Measurements from ENCODE around the gene MAMDC4. TPM values are rescaled to one million over a fixed set of nuclear protein-coding genes. Genes with fewer than 3 reads are reported as not detected.
A peak's percentile ranks its signal among the peaks of the same experiment; 100 is the strongest.

The MAMDC4 gene
- total RNA-seq, 1 donor from 2014 or later = 13.4 TPM

DNA sequence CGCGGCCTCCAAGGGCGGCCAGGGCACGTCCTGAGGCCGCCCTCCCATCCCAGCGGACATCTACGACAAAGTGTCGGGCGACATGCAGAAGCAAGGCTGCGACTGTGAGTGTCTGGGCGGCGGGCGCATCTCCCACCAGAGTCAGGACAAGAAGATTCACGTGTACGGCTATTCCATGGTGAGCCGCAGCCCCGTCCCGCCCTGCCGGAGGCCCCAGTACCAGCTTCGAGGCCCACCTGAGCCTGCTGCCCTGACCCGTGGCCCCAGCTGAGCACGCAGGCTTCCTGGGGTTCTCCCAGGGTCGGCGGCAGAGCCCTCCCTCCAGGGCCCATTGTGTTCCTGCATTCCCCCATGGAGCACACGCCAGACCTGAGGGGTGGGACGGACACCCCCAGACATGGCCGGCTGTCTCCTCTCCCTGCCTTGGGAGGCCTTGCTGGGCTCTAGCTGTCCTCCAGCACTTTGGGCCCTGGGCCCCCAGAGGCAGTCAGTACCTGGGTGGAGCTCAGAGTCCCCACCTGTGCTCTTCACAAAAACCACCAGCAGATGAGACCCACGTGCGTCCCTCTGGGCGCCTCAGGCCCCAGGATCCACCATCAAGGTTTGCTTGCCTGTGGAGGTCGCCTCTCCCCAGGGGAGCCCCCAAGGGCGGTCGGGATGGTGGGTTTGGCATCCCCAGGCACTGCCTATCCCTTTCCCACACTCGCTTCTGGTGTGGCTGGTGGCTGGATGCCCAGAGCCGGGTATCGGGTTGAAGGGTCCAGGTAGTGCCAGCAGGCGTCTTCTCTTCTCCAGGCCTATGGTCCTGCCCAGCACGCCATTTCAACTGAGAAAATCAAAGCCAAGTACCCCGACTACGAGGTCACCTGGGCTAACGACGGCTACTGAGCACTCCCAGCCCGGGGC is 1.9 kb upstream of the MAMDC4 start:
- H3K4me3 ChIP-seq = peak overlapping the region; percentile 89

DNA sequence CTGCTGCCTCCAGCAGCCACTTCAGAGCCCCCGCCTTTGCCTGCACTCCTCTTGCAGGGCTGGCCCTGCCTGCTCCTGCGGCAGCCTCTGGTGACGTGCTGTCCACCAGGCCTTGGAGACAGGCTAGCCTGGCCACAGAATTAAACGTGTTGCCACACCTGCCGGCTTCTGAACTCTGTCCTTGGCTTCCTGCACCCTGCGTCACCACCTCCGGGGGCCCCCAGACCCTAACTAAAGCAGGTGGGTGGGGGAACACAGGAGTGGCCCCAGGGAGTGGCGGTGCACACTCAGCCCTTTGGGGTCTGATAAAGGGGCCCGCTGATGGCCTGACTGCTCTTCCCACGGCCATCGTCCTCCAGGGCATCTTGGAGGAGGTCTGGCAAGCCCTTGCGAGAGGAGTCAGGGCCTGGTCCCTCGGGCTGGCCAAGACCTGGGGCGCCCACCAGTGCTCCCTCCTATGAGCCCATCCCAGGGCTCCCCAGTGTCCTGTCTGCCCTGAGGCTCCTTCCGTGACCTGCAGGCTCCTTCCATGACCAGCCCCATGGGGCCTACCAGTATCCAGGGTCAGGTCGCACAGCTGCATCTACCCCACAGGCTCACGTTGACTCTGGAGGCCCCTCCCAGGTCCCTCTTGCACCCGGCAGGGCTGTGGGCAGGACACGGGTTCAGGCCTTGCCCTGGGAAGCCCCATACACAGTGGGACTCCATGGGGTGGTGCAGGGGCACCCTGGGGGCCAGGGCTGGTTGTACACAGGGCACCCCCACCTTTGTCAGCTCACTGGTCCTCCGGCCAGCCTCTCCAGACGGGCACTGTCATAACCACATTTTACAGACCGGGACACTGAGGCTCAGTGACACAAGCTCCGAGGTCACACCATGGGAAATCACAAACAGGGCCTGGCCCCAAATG is 1.0 kb upstream of the MAMDC4 start:
- H3K4me1 ChIP-seq = peaks cover 55% of the 10 kb centered on the region
- TF ChIP-seq, protein P1, sequence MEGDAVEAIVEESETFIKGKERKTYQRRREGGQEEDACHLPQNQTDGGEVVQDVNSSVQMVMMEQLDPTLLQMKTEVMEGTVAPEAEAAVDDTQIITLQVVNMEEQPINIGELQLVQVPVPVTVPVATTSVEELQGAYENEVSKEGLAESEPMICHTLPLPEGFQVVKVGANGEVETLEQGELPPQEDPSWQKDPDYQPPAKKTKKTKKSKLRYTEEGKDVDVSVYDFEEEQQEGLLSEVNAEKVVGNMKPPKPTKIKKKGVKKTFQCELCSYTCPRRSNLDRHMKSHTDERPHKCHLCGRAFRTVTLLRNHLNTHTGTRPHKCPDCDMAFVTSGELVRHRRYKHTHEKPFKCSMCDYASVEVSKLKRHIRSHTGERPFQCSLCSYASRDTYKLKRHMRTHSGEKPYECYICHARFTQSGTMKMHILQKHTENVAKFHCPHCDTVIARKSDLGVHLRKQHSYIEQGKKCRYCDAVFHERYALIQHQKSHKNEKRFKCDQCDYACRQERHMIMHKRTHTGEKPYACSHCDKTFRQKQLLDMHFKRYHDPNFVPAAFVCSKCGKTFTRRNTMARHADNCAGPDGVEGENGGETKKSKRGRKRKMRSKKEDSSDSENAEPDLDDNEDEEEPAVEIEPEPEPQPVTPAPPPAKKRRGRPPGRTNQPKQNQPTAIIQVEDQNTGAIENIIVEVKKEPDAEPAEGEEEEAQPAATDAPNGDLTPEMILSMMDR (IDR thresholded peaks at IDR 0.05; ENCODE audit: borderline replicate concordance) = no peak
- no peaks in the 10 kb centered on the region for H3K9me3 ChIP-seq (replicated peaks)
- peaks cover 12% of the 10 kb centered on the region for H3K27me3 ChIP-seq (ENCODE audit: low read depth)
- H3K36me3 ChIP-seq = peaks cover 20% of the 10 kb centered on the region
- DNase-seq = peak; percentile 15
- H3K4me3 ChIP-seq = peak overlapping the region; percentile 89
- peak overlapping the region; percentile 98 for H3K27ac ChIP-seq (replicated peaks)
- intact Hi-C loops (cut with micrococcal nuclease) = no loop called here

More for the DNA sequence above, 1.9 kb upstream of the MAMDC4 start:
- no peak for DNase-seq
- Histone ChIP-seq H3K4me1 (peaks cover 60% of the 10 kb centered on the region), H3K9me3 (replicated peaks) (no peaks in the 10 kb centered on the region), H3K27me3 (ENCODE audit: low read depth) (peaks cover 20% of the 10 kb centered on the region), H3K27ac (replicated peaks) (peak overlapping the region; percentile 98), H3K36me3 (peaks cover 20% of the 10 kb centered on the region)
- intact Hi-C loops (cut with micrococcal nuclease) = no loop called here
- TF ChIP-seq, protein P1 (IDR thresholded peaks at IDR 0.05; ENCODE audit: borderline replicate concordance) = no peak

DNA sequence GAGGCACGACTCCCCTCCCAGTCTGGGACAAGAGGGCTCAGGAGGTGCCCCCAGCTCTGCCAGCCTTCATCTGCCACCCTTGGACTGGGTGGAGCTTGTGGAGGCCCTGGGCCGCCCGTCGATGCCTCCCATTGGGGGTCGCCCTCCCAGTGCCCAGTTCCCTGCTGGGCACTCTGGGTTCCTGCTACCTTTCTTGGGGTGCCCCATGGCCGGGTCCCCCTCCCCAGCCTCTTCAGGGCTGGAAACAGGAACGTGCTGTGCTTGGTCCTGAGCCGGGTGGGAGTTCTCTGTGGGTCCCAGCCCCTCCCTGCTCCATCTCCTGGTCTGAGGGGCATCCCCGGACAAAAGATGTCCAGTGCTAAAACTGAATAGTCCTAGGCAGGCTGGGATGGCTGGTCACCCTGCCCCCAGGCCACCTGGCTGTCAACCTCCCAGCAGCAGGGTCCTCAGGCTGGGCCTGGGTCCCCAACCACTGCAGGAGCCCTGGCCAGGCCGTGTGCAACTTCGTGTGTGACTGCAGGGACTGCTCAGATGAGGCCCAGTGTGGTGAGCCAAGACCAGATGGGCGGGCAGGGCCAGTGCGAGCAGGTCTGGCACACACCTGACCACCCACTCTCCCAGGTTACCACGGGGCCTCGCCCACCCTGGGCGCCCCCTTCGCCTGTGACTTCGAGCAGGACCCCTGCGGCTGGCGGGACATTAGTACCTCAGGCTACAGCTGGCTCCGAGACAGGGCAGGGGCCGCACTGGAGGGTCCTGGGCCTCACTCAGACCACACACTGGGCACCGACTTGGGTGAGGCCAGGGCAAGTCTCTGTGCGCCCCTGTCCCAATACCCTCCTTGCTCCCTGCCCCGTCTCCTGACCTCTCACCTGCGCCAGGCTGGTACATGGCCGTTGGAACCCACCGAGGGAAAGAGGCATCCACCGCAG is 784 bp downstream of the MAMDC4 start:
- intact Hi-C loops (cut with micrococcal nuclease) = no loop called here
- Histone ChIP-seq H3K36me3 (peaks cover 20% of the 10 kb centered on the region), H3K27me3 (ENCODE audit: low read depth) (no peaks in the 10 kb centered on the region), H3K4me3 (no peak overlapping the region), H3K9me3 (replicated peaks) (no peaks in the 10 kb centered on the region), H3K27ac (replicated peaks) (peak overlapping the region; percentile 98), H3K4me1 (peaks cover 40% of the 10 kb centered on the region)
- TF ChIP-seq, protein P1 (IDR thresholded peaks at IDR 0.05; ENCODE audit: borderline replicate concordance) = no peak
- DNase-seq = peak; percentile 18

DNA sequence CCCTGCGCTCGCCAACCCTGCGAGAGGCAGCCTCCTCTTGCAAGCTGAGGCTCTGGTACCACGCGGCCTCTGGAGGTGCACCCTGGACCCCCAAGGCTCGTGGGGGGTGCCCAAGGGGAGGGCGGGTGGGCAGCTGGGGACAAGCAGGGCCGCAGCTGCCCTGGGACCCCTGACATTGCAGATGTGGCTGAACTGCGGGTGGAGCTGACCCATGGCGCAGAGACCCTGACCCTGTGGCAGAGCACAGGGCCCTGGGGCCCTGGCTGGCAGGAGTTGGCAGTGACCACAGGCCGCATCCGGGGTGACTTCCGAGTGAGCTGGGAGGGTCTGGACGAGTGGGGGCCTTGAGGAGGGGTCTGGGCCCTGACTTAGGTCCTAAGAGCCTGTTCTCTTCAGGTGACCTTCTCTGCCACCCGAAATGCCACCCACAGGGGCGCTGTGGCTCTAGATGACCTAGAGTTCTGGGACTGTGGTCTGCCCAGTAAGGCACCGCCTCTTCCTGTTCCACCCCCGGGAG is 1.5 kb downstream of the MAMDC4 start:
- intact Hi-C loops (cut with micrococcal nuclease) = no loop called here
- Histone ChIP-seq H3K27me3 (ENCODE audit: low read depth) (no peaks in the 10 kb centered on the region), H3K4me3 (no peak overlapping the region), H3K4me1 (peaks cover 40% of the 10 kb centered on the region), H3K27ac (replicated peaks) (no peak overlapping the region), H3K9me3 (replicated peaks) (no peaks in the 10 kb centered on the region), H3K36me3 (peaks cover 20% of the 10 kb centered on the region)
- TF ChIP-seq, protein P1 (IDR thresholded peaks at IDR 0.05; ENCODE audit: borderline replicate concordance) = no peak
- peak; percentile 13 for DNase-seq
